Measurements from ENCODE around the gene SMAD6.

The SMAD6 gene

GRCh38 chr15:66777054-66777453 lies 75.0 kb downstream of the SMAD6 start:
- DNase-seq (ENCODE audit: low read depth), result no peak

GRCh38 chr15:66777596-66778313 lies 75.7 kb downstream of the SMAD6 start:
- DNase-seq (ENCODE audit: low read depth), result no peak

GRCh38 chr15:66778314-66778665 lies 76.3 kb downstream of the SMAD6 start:
- DNase-seq (ENCODE audit: low read depth), result no peak

GRCh38 chr15:66778716-66779115 lies 76.7 kb downstream of the SMAD6 start:
- no peak for DNase-seq (ENCODE audit: low read depth)

GRCh38 chr15:66779331-66780009 lies 77.4 kb downstream of the SMAD6 start:
- no peak for DNase-seq (ENCODE audit: low read depth)

- DNase-seq (ENCODE audit: low read depth), result no peak
These were observed 78.3 kb downstream of the SMAD6 start for GRCh38 chr15:66780172-66780972.

- DNase-seq (ENCODE audit: low read depth), result no peak
These were observed 79.1 kb downstream of the SMAD6 start for GRCh38 chr15:66780973-66781718.

GRCh38 chr15:66782785-66783184 lies 80.7 kb downstream of the SMAD6 start:
- no peak for DNase-seq (ENCODE audit: low read depth)

GRCh38 chr15:66783314-66783713 lies 81.3 kb downstream of the SMAD6 start:
- no peak for DNase-seq (ENCODE audit: low read depth)

- no peak for DNase-seq (ENCODE audit: low read depth)
These were observed 81.7 kb downstream of the SMAD6 start for GRCh38 chr15:66783725-66784124.

GRCh38 chr15:66784174-66784573 lies 82.1 kb downstream of the SMAD6 start:
- no peak for DNase-seq (ENCODE audit: low read depth)

GRCh38 chr15:66785637-66786036 lies 83.6 kb downstream of the SMAD6 start:
- DNase-seq (ENCODE audit: low read depth), result no peak

GRCh38 chr15:66786222-66786621 lies 84.2 kb downstream of the SMAD6 start:
- DNase-seq (ENCODE audit: low read depth), result no peak

- DNase-seq (ENCODE audit: low read depth), result no peak
These were observed 84.9 kb downstream of the SMAD6 start for GRCh38 chr15:66786708-66787488.

- no peak for DNase-seq (ENCODE audit: low read depth)
These were observed 85.4 kb downstream of the SMAD6 start for GRCh38 chr15:66787489-66787871.

- no peak for DNase-seq (ENCODE audit: low read depth)
These were observed 86.0 kb downstream of the SMAD6 start for GRCh38 chr15:66788024-66788423.

GRCh38 chr15:66789029-66790025 lies 87.3 kb downstream of the SMAD6 start:
- DNase-seq (ENCODE audit: low read depth), result no peak

- DNase-seq (ENCODE audit: low read depth), result no peak
These were observed 93.8 kb downstream of the SMAD6 start for GRCh38 chr15:66795851-66796250.

- DNase-seq (ENCODE audit: low read depth), result no peak
These were observed 94.3 kb downstream of the SMAD6 start for GRCh38 chr15:66796343-66796742.

- DNase-seq (ENCODE audit: low read depth), result no peak
These were observed 95.9 kb downstream of the SMAD6 start for GRCh38 chr15:66797921-66798320.
